HepG2 (cell line): ENCODE measurements around the gene NMNAT1. TPM values are rescaled to one million over a fixed set of nuclear protein-coding genes. Genes with fewer than 3 reads are reported as not detected.

Experiments
- ATF1 ChIP-seq: IDR thresholded peaks from 2 replicates; pipeline ENCODE4 v1.6.1; 2016; ENCODE audit warnings: mild to moderate bottlenecking, control low read depth
- BCL3 ChIP-seq: sonication (generic); formaldehyde crosslinking; IDR thresholded peaks from 2 replicates; pipeline ENCODE4 v1.5.1; 2020; ENCODE audit warnings: mild to moderate bottlenecking, missing genetic modification reagents, moderate library complexity
- CEBPB ChIP-seq: IDR thresholded peaks from 2 replicates; pipeline ENCODE4 v1.6.1; 2011; ENCODE audit warnings: low read depth, low read length, improper control_type of control experiment, borderline replicate concordance
- CENPBD1 ChIP-seq: sonication (generic); formaldehyde crosslinking; IDR thresholded peaks from 2 replicates; pipeline ENCODE4 v1.8.0; 2022; ENCODE audit warnings: missing genetic modification reagents, low read depth, mild to moderate bottlenecking, borderline replicate concordance
- DPF2 ChIP-seq: sonication (generic); formaldehyde crosslinking; IDR thresholded peaks from 2 replicates; pipeline ENCODE4 v1.4.0; 2020; ENCODE audit warnings: mild to moderate bottlenecking, low read depth, missing genetic modification reagents, borderline replicate concordance
- FOXP4 ChIP-seq: sonication (generic); formaldehyde crosslinking; IDR thresholded peaks from 2 replicates; pipeline ENCODE4 v1.4.0; 2020; ENCODE audit warnings: missing genetic modification reagents
- GRHL1 ChIP-seq: sonication (generic); formaldehyde crosslinking; conservative IDR thresholded peaks from 2 replicates; pipeline ENCODE4 v1.8.0; 2022; ENCODE audit warnings: missing genetic modification reagents
- LBX2 ChIP-seq: sonication (generic); formaldehyde crosslinking; IDR thresholded peaks from 2 replicates; pipeline ENCODE4 v1.5.0; 2020; ENCODE audit warnings: missing genetic modification reagents, mild to moderate bottlenecking, borderline replicate concordance
- MAF1 ChIP-seq: sonication (generic); formaldehyde crosslinking; IDR thresholded peaks from 2 replicates; pipeline ENCODE4 v1.5.0; 2020; ENCODE audit warnings: missing genetic modification reagents, borderline replicate concordance
- MTA1 ChIP-seq: sonication (generic); formaldehyde crosslinking; IDR thresholded peaks from 2 replicates; pipeline ENCODE4 v1.4.0; 2020; ENCODE audit warnings: missing genetic modification reagents, mild to moderate bottlenecking, borderline replicate concordance
- SIN3B ChIP-seq: fragments of 150-350 bp; IDR thresholded peaks from 2 replicates; pipeline ENCODE4 v1.6.1; 2014; ENCODE audit warnings: low read length
- SP1 ChIP-seq, 2 experiments: fragments of 450-650 bp in 1 of 2; sonication (generic) in 1 of 2; formaldehyde crosslinking in 1 of 2; IDR thresholded peaks; 2 replicates each; pipeline versions ENCODE4 v1.4.0 to v1.6.1; 2016 to 2020; ENCODE audit warnings: missing genetic modification reagents in 1 of 2
- THAP8 ChIP-seq: sonication (generic); formaldehyde crosslinking; IDR thresholded peaks from 2 replicates; pipeline ENCODE4 v1.5.1; 2020; ENCODE audit warnings: missing genetic modification reagents, mild to moderate bottlenecking, borderline replicate concordance
- XBP1 ChIP-seq: sonication (generic); formaldehyde crosslinking; IDR thresholded peaks from 2 replicates; pipeline ENCODE4 v1.5.0; 2020; ENCODE audit warnings: missing genetic modification reagents
- ZC3H4 ChIP-seq: sonication (generic); formaldehyde crosslinking; IDR thresholded peaks from 2 replicates; pipeline ENCODE4 v1.4.0; 2020; ENCODE audit warnings: missing genetic modification reagents, borderline replicate concordance
- ZNF101 ChIP-seq: sonication (generic); formaldehyde crosslinking; IDR thresholded peaks from 2 replicates; pipeline ENCODE4 v1.4.0; 2020; ENCODE audit warnings: mild to moderate bottlenecking, low read depth, missing genetic modification reagents, borderline replicate concordance
- ZNF18 ChIP-seq: sonication (generic); formaldehyde crosslinking; IDR thresholded peaks from 2 replicates; pipeline ENCODE4 v1.8.0; 2022; ENCODE audit warnings: mild to moderate bottlenecking, missing genetic modification reagents; ENCODE audit not compliant: insufficient replicate concordance
- ZNF33B ChIP-seq: sonication (generic); formaldehyde crosslinking; IDR thresholded peaks from 2 replicates; pipeline ENCODE4 v1.5.1; 2020; ENCODE audit warnings: mild to moderate bottlenecking, missing genetic modification reagents
- ZNF556 ChIP-seq: sonication (generic); formaldehyde crosslinking; IDR thresholded peaks from 2 replicates; pipeline ENCODE4 v1.4.0; 2020; ENCODE audit warnings: mild to moderate bottlenecking, missing genetic modification reagents, borderline replicate concordance
- ZNF703 ChIP-seq: sonication (generic); formaldehyde crosslinking; IDR thresholded peaks from 2 replicates; pipeline ENCODE4 v1.5.1; 2020; ENCODE audit warnings: missing genetic modification reagents, mild to moderate bottlenecking, moderate library complexity, borderline replicate concordance
- polyA plus RNA-seq, 8 experiments: library from polyadenylated mRNA; depleted of rRNA in 3 of 8; stranded (reverse) in 7 of 8; unstranded in 1 of 8; fragments of >200 nt; fragmentation: Illumina TruSeq in 4 of 8; extraction: Trizol in 4 of 8; gene quantifications; 2 replicates each; pipeline versions ENCODE4 v1.2.1 to v1.2.3, GENCODE V29; 2011 to 2016; ENCODE audit warnings: low read depth in 4 of 8, missing spikeins in 1 of 8, mixed read lengths in 1 of 8; ENCODE audit not compliant: insufficient read depth in 1 of 8
- total RNA-seq, 5 experiments: library from RNA; depleted of rRNA; stranded (reverse); fragments of >200 nt; fragmentation: Illumina TruSeq; extraction: Trizol; gene quantifications; 2 replicates each; pipeline ENCODE4 v1.2.3, GENCODE V29; 2016; ENCODE audit warnings: low read depth in 1 of 5

The NMNAT1 gene
- total and polyA plus RNA-seq, 2 of the 13 experiments (the other 11 are each of a cell fraction or from before 2014, with no cell fraction given) = 5.6 to 12.2 TPM

GRCh38 chr1:10032590-10033358 lies 89.5 kb downstream of the NMNAT1 start, which contains the start of gene UBE4B (continued):
- TF ChIP-seq BCL3 (CRISPR knock-in tag) (no peak), ZNF556 (CRISPR knock-in tag) (peak; percentile 59; the same call in 1 of the 2 replicates), FOXP4 (CRISPR knock-in tag) (0 out of 2 replicates have a peak, but pooled peaks have one; percentile 7), SP1 (IDR thresholded peaks at IDR 0.05) (no peak), SP1 (CRISPR knock-in tag; IDR thresholded peaks at IDR 0.05) (peak; percentile 58), LBX2 (CRISPR knock-in tag) (peak; percentile 29; the same call in 1 of the 2 replicates), THAP8 (no peak), CENPBD1 (CRISPR knock-in tag) (no peak), MAF1 (CRISPR knock-in tag) (no peak), GRHL1 (CRISPR knock-in tag) (no peak), DPF2 (CRISPR knock-in tag) (no peak), ATF1 (CRISPR knock-in tag) (no peak), XBP1 (CRISPR knock-in tag) (no peak), ZNF101 (CRISPR knock-in tag) (no peak), ZNF18 (no peak), ZNF703 (CRISPR knock-in tag) (no peak), CEBPB (no peak), SIN3B (peak; percentile 82), ZNF33B (CRISPR knock-in tag) (no peak), MTA1 (CRISPR knock-in tag) (peak; percentile 59; the same call in 1 of the 2 replicates), ZC3H4 (CRISPR knock-in tag) (no peak)
